Spleen (tissue), 7 donors: Measurements from ENCODE around the gene MED23.

ENCODE experiments used
- CTCF ChIP-seq, 11 experiments: fragments of 200-600 bp in 7 of 11; fragments of 450-650 bp in 4 of 11; sonication (generic) in 4 of 11; IDR thresholded peaks in 8 of 11; conservative IDR thresholded peaks in 3 of 11; 1 replicate in 7 of 11; 2 replicates in 4 of 11; pipeline versions ENCODE4 v1.4.0 to v1.8.0; 2016 to 2021; ENCODE audit warnings: antibody characterized with exemption in 11 of 11, inconsistent platforms in 4 of 11, mild to moderate bottlenecking in 1 of 11
- POLR2A ChIP-seq, 3 donors: fragments of 450-650 bp; IDR thresholded peaks; one replicate each; pipeline ENCODE4 v1.5.1; 2017; ENCODE audit warnings: antibody characterized with exemption in 3 of 3, mild to moderate bottlenecking in 1 of 3
- POLR2AphosphoS5 ChIP-seq, 3 donors: sonication (generic); formaldehyde crosslinking; IDR thresholded peaks; one replicate each; pipeline ENCODE4 v1.5.1; 2017; ENCODE audit warnings: antibody characterized with exemption in 3 of 3
- donor health status: DM: no; HTN: no; CAD: no; lungs with moderate emphysema.
- donor health status: DM: no; HTN: no; CAD: no.
- donor health status: DM: no; HTN: no; CAD: no.

DNA sequence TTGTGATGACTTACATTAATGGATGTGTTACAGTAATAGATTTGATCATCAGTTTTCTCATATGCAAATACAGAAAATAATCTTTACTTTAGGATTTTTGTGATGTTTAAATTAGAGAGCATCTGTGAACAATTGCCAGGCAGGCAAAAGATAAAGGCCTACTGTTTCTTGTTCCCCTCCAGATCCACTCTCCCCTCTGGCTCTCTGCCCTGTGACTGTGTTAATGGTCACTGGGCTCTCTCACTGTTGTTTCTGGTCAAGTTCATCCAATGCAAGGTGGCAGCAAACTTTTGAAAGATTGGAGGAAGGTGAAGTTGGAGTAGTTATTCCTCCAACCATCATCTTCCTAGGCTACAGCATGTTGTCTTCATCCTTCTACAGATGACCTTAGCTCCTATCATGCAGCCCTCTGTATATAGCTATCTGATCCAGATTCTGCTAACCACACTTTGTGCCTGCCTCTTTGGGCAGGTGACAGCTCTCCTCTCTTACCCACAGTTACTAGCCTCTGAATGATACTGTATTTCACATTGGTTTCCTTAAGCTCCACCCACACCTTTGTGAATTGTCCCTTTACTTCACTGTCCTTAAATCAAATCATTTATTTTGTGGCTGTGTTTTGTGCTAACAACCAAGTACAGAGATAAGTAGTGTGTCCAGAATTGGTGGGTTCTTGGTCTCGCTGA is 103.9 kb downstream of the MED23 start:
- no peak for TF ChIP-seq CTCF (IDR thresholded peaks at IDR 0.05 in 8 of 11, conservative IDR thresholded peaks at IDR 0.05 in 3 of 11)
- no peak for TF ChIP-seq POLR2A (IDR thresholded peaks at IDR 0.05)
- no peak for TF ChIP-seq POLR2AphosphoS5 (IDR thresholded peaks at IDR 0.05)
